DMS153 (cell line): ENCODE data around the gene PDZD4.

Source experiments
- DNase-seq: peaks from one replicate; lab custom pipeline; 2025; lab: John Stamatoyannopoulos, UW

PDZD4 gene

GRCh38 chrX:153829799-153830639, at the start of gene PDZD4:
Gene PDZD4 (minus strand): TSS chrX:153830544. CDS start chrX:153830298, 246 bp downstream.
- no peak for DNase-seq

GRCh38 chrX:153879741-153880439, 49.5 kb upstream of the PDZD4 start:
- DNase-seq: no peak

- DNase-seq: no peak
Measured at GRCh38 chrX:153878969-153879653, 48.8 kb upstream of the PDZD4 start.

GRCh38 chrX:153878345-153878744, 48.0 kb upstream of the PDZD4 start:
- no peak for DNase-seq

- no peak for DNase-seq
Measured at GRCh38 chrX:153877571-153878261, 47.4 kb upstream of the PDZD4 start.

- DNase-seq: no peak
Measured at GRCh38 chrX:153876112-153876491, 45.8 kb upstream of the PDZD4 start.

GRCh38 chrX:153875391-153876111, 45.2 kb upstream of the PDZD4 start:
- DNase-seq: no peak

- DNase-seq: no peak
Measured at GRCh38 chrX:153874366-153875125, 44.2 kb upstream of the PDZD4 start.

- no peak for DNase-seq
Measured at GRCh38 chrX:153874085-153874365, 43.7 kb upstream of the PDZD4 start.

GRCh38 chrX:153873282-153874084, 43.1 kb upstream of the PDZD4 start:
- DNase-seq: no peak

GRCh38 chrX:153871946-153872878, 41.9 kb upstream of the PDZD4 start:
- DNase-seq: no peak

- DNase-seq: no peak
Measured at GRCh38 chrX:153871451-153871850, 41.1 kb upstream of the PDZD4 start.

GRCh38 chrX:153870791-153871360, 40.5 kb upstream of the PDZD4 start:
- no peak for DNase-seq

- DNase-seq: no peak
Measured at GRCh38 chrX:153870288-153870690, 39.9 kb upstream of the PDZD4 start.

- no peak for DNase-seq
Measured at GRCh38 chrX:153869473-153870287, 39.3 kb upstream of the PDZD4 start.

GRCh38 chrX:153868576-153869472, 38.5 kb upstream of the PDZD4 start:
- DNase-seq: no peak

- no peak for DNase-seq
Measured at GRCh38 chrX:153867671-153868070, 37.3 kb upstream of the PDZD4 start.
